K562 (cell line): ENCODE measurements around the gene COG4. TPM values are rescaled to one million over a fixed set of nuclear protein-coding genes. Genes with fewer than 3 reads are reported as not detected.
"Not testable (repeated sequence)": the region's sequence is repeated elsewhere in the genome, so short reads cannot be mapped to it uniquely, and the experiment has no call there.

Source experiments
- ATAC-seq: fragments of 200-7000 bp; cut with Tn5 transposase; 3 replicates; pipeline ENCODE4 v1.9.1; 2020; ENCODE audit warnings: moderate library complexity
- BruUV-seq: library from RNA; stranded (reverse); fragments of 400-500 nt; replicated peaks from 2 replicates; lab custom pipeline; 2021; lab: Mats Ljungman, UMichigan
- CTCF ChIA-PET: fragments of 300-600 bp; formaldehyde crosslinking; extraction: SDS; loops from one replicate; lab custom pipeline; 2021; ENCODE audit warnings: low intra/inter-chr PET ratio; lab: Yijun Ruan, JAX
- POLR2A ChIA-PET: fragments of 300-600, 350-650 bp; sonication (Branson Sonifier 250); formaldehyde crosslinking; extraction: SDS; loops from one replicate; lab custom pipeline; 2021; ENCODE audit warnings: antibody characterized with exemption, inconsistent platforms; lab: Yijun Ruan, JAX
- DNase-seq, 4 experiments: peaks; one replicate each; pipeline versions ENCODE4 v3.0.0 to v3.0.0-alpha.2; 2011 to 2018; ENCODE audit warnings: low spot score in 3 of 4, mixed read lengths in 3 of 4; ENCODE audit errors: extremely low read depth in 1 of 4
- FAIRE-seq: peaks from 2 replicates; lab custom pipeline; 2011; peaks lifted over from hg19 to GRCh38; lab: Jason Lieb, UNC
- H2AFZ ChIP-seq: 2 replicates; pipeline ENCODE4 v1.6.0; 2011; ENCODE audit warnings: low read depth, low read length, control low read depth, inconsistent platforms
- H3K27ac ChIP-seq: fragments of 200-600 bp; 3 replicates; pipeline ENCODE4 v1.8.0; 2011; ENCODE audit warnings: low read depth, mild to moderate bottlenecking, control low read depth, inconsistent platforms, low read length, moderate library complexity, mixed read lengths; ENCODE audit errors: extremely low read depth
- H3K27me3 ChIP-seq, 2 experiments: fragments of 300-600 bp in 1 of 2; 2 replicates in 1 of 2; 3 replicates in 1 of 2; pipeline versions ENCODE4 v1.6.0 to v1.8.0; 2011; ENCODE audit warnings: inconsistent platforms in 2 of 2, low read length in 2 of 2, mild to moderate bottlenecking in 1 of 2, mixed read lengths in 1 of 2, moderate library complexity in 1 of 2; ENCODE audit not compliant: control insufficient read depth in 2 of 2, insufficient read depth in 2 of 2
- H3K36me3 ChIP-seq: fragments of 300-600 bp; 3 replicates; pipeline ENCODE4 v1.8.0; 2011; ENCODE audit warnings: mild to moderate bottlenecking, low read length, inconsistent platforms; ENCODE audit not compliant: control insufficient read depth, insufficient read depth
- H3K4me1 ChIP-seq, 2 experiments: fragments of 200-600 bp in 1 of 2; replicated peaks in 1 of 2; 2 replicates in 1 of 2; 3 replicates in 1 of 2; pipeline versions ENCODE4 v1.5.1 to v1.8.0; 2011; ENCODE audit warnings: inconsistent platforms in 2 of 2, low read length in 2 of 2, mild to moderate bottlenecking in 1 of 2, mixed read lengths in 1 of 2, moderate library complexity in 1 of 2; ENCODE audit not compliant: control insufficient read depth in 2 of 2, insufficient read depth in 2 of 2
- H3K4me2 ChIP-seq: 2 replicates; pipeline ENCODE4 v1.6.1; 2011; ENCODE audit warnings: low read length, control low read depth, inconsistent platforms, mixed read lengths; ENCODE audit not compliant: insufficient read depth
- H3K4me3 ChIP-seq: fragments of 200-600 bp; sonication (generic), shearing (Covaris generic); 2 replicates; pipeline ENCODE4 v1.5.1; 2016; ENCODE audit warnings: control low read depth, inconsistent platforms
- H3K79me2 ChIP-seq: fragments of 200-600 bp; 3 replicates; pipeline ENCODE4 v1.8.0; 2011; ENCODE audit warnings: low read length, inconsistent platforms; ENCODE audit not compliant: control insufficient read depth, insufficient read depth
- H3K9ac ChIP-seq, 2 experiments: 2 replicates each; pipeline versions ENCODE4 v1.6.0 to v1.6.1; 2011; ENCODE audit warnings: low read depth in 2 of 2, low read length in 2 of 2, control low read depth in 1 of 2, inconsistent platforms in 1 of 2, mild to moderate bottlenecking in 1 of 2, mixed read lengths in 1 of 2; ENCODE audit not compliant: insufficient read depth in 1 of 2
- H3K9me1 ChIP-seq: one replicate; pipeline ENCODE4 v1.6.0; 2011; ENCODE audit warnings: inconsistent platforms, mild to moderate bottlenecking, low read length, moderate library complexity; ENCODE audit not compliant: control insufficient read depth, insufficient read depth
- H3K9me3 ChIP-seq: replicated peaks from 2 replicates; pipeline ENCODE4 v1.5.1; 2011; ENCODE audit warnings: low read depth, low read length, inconsistent platforms; ENCODE audit not compliant: control insufficient read depth, insufficient read depth
- H4K20me1 ChIP-seq: replicated peaks from 2 replicates; pipeline ENCODE4 v1.6.1; 2011; ENCODE audit warnings: low read length, inconsistent platforms, mixed read lengths; ENCODE audit not compliant: control insufficient read depth, insufficient read depth
- MEIS2 ChIP-seq: fragments of 450-650 bp; IDR thresholded peaks from 2 replicates; pipeline ENCODE4 v1.6.1; 2014; ENCODE audit warnings: mild to moderate bottlenecking; ENCODE audit not compliant: partially characterized antibody
- MTA3 ChIP-seq: fragments of 450-650 bp; formaldehyde crosslinking; IDR thresholded peaks from 2 replicates; pipeline ENCODE4 v1.6.1; 2017; ENCODE audit warnings: mild to moderate bottlenecking, borderline replicate concordance
- NFYB ChIP-seq: IDR thresholded peaks from 2 replicates; pipeline ENCODE4 v1.6.1; 2011; ENCODE audit warnings: mild to moderate bottlenecking, moderate library complexity; ENCODE audit not compliant: insufficient read length; ENCODE audit errors: extremely low read depth
- POLR2A ChIP-seq: fragments of 450-650 bp; conservative IDR thresholded peaks from 2 replicates; pipeline ENCODE4 v1.6.1; 2016
- SUPT5H ChIP-seq: fragments of 450-650 bp; IDR thresholded peaks from 2 replicates; pipeline ENCODE4 v1.6.1; 2016
- TRIM24 ChIP-seq, 2 experiments: fragments of 450-650 bp; IDR thresholded peaks; 2 replicates each; pipeline ENCODE4 v1.6.1; 2016
- ZNF316 ChIP-seq: fragments of 450-650 bp; IDR thresholded peaks from 2 replicates; pipeline ENCODE4 v1.6.1; 2016
- WGBS: fragments of 100-300 bp; shearing (Covaris generic); methylation state at CpG from one replicate; pipeline ENCODE4 v1.1.6; 2016; ENCODE audit warnings: low coverage, mixed read lengths; ENCODE audit not compliant: insufficient coverage; ENCODE audit errors: missing lambda C conversion rate; 5-methylcytosine and 5-hydroxymethylcytosine counted together
- in situ Hi-C: fragments of 300-500 bp; cut with MboI; formaldehyde crosslinking; loops from 4 replicates; pipeline ENCODE4 v1.15.0; 2018; ENCODE audit warnings: inconsistent platforms, mixed read lengths
- intact Hi-C: fragments of 100-400 bp; cut with micrococcal nuclease; formaldehyde crosslinking; loops from 2 replicates; pipeline ENCODE4 v1.14.2; 2022
- polyA plus RNA-seq, 8 experiments: library from polyadenylated mRNA; depleted of rRNA in 4 of 8; stranded (reverse) in 5 of 8; unstranded in 3 of 8; fragments of >200 nt; fragmentation: Nextera tagmentation in 2 of 8; fragmentation: Illumina TruSeq in 1 of 8; extraction: Ambion mirVana in 2 of 8; extraction: Trizol in 1 of 8; gene quantifications; 2 replicates each; pipeline versions ENCODE4 v1.2.1 to v1.2.3, GENCODE V29; 2011 to 2014; ENCODE audit warnings: inconsistent platforms in 1 of 8, missing spikeins in 1 of 8
- total RNA-seq, 7 experiments: library from RNA; depleted of rRNA in 6 of 7; stranded (reverse); fragments of >200 nt in 6 of 7; fragmentation: Illumina TruSeq in 2 of 7; extraction: Trizol in 2 of 7; gene quantifications; 2 replicates each; pipeline versions ENCODE4 v1.2.1 to v1.2.3, GENCODE V29; 2011 to 2021; ENCODE audit warnings: low replicate concordance in 1 of 7
- TF ChIP-seq, protein P1 (sequence below): fragments of 450-650 bp; IDR thresholded peaks from 2 replicates; pipeline ENCODE4 v1.6.1; 2014; ENCODE audit warnings: low read depth, mild to moderate bottlenecking, moderate library complexity, borderline replicate concordance
- TF ChIP-seq, protein P2 (sequence below): fragments of 450-650 bp; IDR thresholded peaks from 2 replicates; pipeline ENCODE4 v1.6.1; 2016

The COG4 gene
- total and polyA plus RNA-seq, 9 of the 15 experiments (the other 6 are each of a cell fraction or from before 2014, with no cell fraction given) = 13.7 to 73.9 (median 44.2) TPM

DNA sequence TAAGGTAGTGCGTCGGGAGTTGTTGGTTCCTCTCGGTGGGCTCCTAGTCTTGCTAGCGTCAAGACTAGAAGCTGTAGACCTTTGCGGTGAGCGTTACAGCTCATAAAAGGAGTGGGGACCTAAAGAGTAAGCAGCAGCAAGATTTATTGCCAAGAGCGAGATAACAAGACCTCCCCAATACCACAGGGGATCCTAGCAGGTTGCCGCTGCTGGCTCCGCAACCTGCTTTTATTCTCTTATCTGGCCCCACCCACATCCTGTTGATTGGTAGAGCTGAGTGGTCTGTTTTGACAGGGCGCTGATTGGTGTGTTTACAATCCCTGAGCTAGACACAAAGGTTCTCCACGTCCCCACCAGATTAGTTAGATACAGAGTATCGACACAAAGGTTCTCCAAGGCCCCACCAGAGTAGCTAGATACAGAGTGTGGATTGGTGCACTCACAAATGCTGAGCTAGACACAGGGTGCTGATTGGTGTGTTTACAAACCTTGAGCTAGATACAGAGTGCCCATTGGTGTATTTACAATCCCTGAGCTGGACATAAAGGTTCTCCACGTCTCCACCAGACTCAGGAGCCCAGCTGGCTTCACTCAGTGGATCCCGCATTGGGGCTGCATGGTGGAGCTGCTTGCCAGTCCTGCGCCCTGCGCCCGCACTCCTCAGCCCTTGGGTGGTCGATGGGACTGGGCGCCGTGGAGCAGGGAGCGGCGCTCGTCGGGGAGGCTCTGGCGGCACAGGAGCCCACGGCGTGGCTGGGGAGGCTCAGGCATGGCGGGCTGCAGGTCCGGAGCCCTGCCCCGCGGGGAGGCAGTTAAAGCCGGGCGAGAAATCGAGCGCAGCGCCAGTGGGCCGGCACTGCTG, 73.0 kb downstream of the COG4 start:
- intact Hi-C loops, H4K20me1 ChIP-seq, FAIRE-seq: not testable (repeated sequence)

More for the DNA sequence above, 73.0 kb downstream of the COG4 start:
- ChIA-PET CTCF (interaction anchor here (0.6 kb wide), 1 partner anchor 15 kb away, joined by 3 read pairs; no protein-coding TSS in a partner anchor), POLR2A (interaction anchor here (1.3 to 2.2 kb wide), 2 partner anchors 10 to 14 kb away, joined by 3 to 10 read pairs; no protein-coding TSS in a partner anchor)
- H3K4me2 ChIP-seq, H3K9me1 ChIP-seq, H3K27ac ChIP-seq, H3K9me3 ChIP-seq, H2AFZ ChIP-seq, H3K27me3 ChIP-seq, H3K79me2 ChIP-seq, BruUV-seq, ATAC-seq, in situ Hi-C loops, H3K9ac ChIP-seq, H3K36me3 ChIP-seq, H3K4me3 ChIP-seq: not testable (repeated sequence)
- WGBS = 82% methylated on average over 26 of the region's 37 CpGs
- H3K4me1 ChIP-seq = peaks cover 4 to 17% of the 10 kb centered on the region in 2 experiments; a peak in 3 of 5 replicates
- TF ChIP-seq, protein P1, sequence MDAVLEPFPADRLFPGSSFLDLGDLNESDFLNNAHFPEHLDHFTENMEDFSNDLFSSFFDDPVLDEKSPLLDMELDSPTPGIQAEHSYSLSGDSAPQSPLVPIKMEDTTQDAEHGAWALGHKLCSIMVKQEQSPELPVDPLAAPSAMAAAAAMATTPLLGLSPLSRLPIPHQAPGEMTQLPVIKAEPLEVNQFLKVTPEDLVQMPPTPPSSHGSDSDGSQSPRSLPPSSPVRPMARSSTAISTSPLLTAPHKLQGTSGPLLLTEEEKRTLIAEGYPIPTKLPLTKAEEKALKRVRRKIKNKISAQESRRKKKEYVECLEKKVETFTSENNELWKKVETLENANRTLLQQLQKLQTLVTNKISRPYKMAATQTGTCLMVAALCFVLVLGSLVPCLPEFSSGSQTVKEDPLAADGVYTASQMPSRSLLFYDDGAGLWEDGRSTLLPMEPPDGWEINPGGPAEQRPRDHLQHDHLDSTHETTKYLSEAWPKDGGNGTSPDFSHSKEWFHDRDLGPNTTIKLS = 0 out of 2 replicates have a peak, but pooled peaks have one; percentile 31
- TF ChIP-seq TRIM24 (IDR thresholded peaks at IDR 0.05) = 0 out of 4 replicates have a peak, but pooled peaks of 1 of the 2 experiments have one; percentile 33
- TF ChIP-seq POLR2A = peak; percentile 65; the same call in 1 of the 2 replicates
- TF ChIP-seq SUPT5H = 0 out of 2 replicates have a peak, but pooled peaks have one; percentile 31
- 0 out of 2 replicates have a peak, but pooled peaks have one; percentile 45 for TF ChIP-seq MTA3
- TF ChIP-seq, protein P2, sequence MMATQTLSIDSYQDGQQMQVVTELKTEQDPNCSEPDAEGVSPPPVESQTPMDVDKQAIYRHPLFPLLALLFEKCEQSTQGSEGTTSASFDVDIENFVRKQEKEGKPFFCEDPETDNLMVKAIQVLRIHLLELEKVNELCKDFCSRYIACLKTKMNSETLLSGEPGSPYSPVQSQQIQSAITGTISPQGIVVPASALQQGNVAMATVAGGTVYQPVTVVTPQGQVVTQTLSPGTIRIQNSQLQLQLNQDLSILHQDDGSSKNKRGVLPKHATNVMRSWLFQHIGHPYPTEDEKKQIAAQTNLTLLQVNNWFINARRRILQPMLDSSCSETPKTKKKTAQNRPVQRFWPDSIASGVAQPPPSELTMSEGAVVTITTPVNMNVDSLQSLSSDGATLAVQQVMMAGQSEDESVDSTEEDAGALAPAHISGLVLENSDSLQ = peak; percentile 16; the same call in 1 of the 2 replicates
- TF ChIP-seq ZNF316 = peak; percentile 39; the same call in 1 of the 2 replicates
- TF ChIP-seq MEIS2 = peak; percentile 53
- TF ChIP-seq NFYB = peak; percentile 38
- peak in 2 of 4 experiments; percentile 3 to 45 for DNase-seq
